Mucosa of stomach (tissue), 1 donor: Measurements from ENCODE around the gene SPIRE1.
"Not testable (repeated sequence)": the region's sequence is repeated elsewhere in the genome, so short reads cannot be mapped to it uniquely, and the experiment has no call there.

ENCODE experiments used
- H3K27me3 ChIP-seq: one replicate; pipeline ENCODE4 v1.7.0; 2013; ENCODE audit warnings: mild to moderate bottlenecking, low read length; ENCODE audit not compliant: control insufficient read depth, insufficient read depth
- H3K36me3 ChIP-seq: one replicate; pipeline ENCODE4 v1.7.0; 2013; ENCODE audit warnings: low read length; ENCODE audit not compliant: control insufficient read depth, insufficient read depth
- H3K4me1 ChIP-seq: one replicate; pipeline ENCODE4 v1.7.0; 2013; ENCODE audit warnings: mild to moderate bottlenecking, low read length; ENCODE audit not compliant: control insufficient read depth, insufficient read depth
- H3K4me3 ChIP-seq: one replicate; pipeline ENCODE4 v1.7.0; 2013; ENCODE audit warnings: low read length
- H3K9ac ChIP-seq: one replicate; pipeline ENCODE4 v1.7.0; 2013; ENCODE audit warnings: mild to moderate bottlenecking, low read length, moderate library complexity
- H3K9me3 ChIP-seq: one replicate; pipeline ENCODE4 v1.7.0; 2013; ENCODE audit warnings: mild to moderate bottlenecking, low read length, moderate library complexity; ENCODE audit not compliant: control insufficient read depth
- donor health status: Pancreatic carcinoma.

SPIRE1 gene

DNA sequence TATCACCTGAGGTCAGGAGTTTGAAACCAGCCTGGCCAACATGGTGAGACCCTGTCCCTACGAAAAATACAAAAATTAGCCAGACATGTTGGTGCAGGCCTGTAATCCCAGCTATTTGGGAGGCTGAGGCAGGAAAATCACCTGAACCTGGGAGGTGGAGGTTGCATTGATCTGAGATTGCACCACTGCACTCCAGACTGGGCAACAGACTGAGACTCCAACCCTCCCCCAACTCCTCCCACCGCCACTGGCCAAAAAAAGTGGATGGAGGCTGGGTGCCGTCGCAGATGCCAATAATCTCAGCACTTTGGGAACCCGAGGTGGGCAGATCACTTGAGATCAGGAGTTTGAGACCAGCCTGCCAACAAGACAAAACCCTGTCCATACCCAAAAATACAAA lies 10.1 kb upstream of the SPIRE1 start:
- Histone ChIP-seq H3K4me3 (no peak overlapping the region), H3K9ac (no peak overlapping the region), H3K4me1 (no peaks in the 10 kb centered on the region), H3K27me3 (no peaks in the 10 kb centered on the region), H3K9me3 (no peaks in the 10 kb centered on the region), H3K36me3 (no peaks in the 10 kb centered on the region)

DNA sequence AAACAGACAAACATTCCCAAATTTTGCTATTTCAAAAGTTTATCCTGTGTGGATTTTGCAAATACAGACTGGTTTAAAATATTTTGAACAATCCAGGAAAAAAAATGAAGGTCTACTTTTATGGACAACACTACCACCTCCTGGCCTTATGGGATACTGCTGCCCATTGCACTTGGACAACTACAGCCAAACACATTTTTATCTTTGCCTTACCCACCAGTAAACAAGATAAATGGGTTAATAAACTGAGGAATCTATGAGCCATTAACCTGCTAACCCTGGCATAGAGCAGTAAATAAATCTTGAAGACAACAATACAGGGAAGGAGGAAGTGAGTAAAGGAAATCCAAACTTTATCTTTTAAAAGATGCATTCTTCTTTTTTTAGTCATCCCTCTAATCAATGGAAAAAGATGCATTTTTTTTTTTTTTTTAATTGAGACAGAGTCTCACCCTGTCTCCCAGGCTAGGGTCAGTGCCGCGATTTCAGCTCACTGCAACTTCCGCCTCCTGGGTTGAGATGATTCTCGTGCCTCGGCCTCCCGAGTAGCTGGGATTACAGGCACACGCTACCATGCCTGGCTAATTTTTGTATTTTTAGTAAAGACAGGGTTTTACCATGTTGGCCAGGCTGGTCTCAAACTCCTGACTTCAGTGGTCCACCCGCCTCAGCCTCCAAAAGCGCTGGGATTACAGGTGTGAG lies 2.1 kb upstream of the SPIRE1 start:
- Histone ChIP-seq H3K27me3 (peaks cover 4% of the 10 kb centered on the region), H3K9ac (no peak overlapping the region), H3K4me3 (no peak overlapping the region), H3K4me1 (peaks cover 3% of the 10 kb centered on the region), H3K36me3 (no peaks in the 10 kb centered on the region), H3K9me3 (no peaks in the 10 kb centered on the region)

DNA sequence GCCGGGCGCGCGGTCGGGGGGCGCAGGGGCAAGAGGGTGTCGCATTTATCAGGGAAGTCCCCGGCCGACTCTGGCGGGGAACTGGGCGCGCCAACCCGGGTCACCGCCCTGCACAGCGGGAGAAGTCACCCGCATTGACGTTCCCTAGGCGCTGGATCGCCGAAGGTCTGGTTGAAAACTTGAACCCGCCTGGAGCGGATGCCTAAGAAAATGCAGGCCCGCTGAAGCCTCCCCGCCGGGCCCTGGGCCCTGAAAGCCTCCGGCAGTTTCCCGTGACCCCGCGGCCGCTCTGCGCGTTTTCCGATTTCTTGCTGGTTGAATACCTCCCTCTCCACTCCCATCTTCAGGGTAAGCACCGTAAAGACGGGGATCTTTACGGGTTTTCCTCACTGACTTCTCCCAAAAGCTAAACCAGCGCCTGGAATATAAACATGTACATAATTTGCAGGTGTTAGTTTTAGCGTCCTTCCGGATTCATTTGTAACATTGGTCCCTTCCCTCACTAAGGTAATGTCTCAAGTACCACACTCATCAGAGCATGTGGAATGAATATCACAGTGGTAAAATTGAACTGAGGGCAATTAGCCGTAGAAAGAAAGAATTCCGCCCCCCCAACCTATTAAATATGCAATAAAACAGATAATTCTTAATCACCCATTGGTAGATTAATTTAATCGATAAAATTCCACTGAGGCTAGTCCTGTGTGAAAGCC lies 675 bp upstream of the SPIRE1 start:
- Histone ChIP-seq H3K36me3 (no peaks in the 10 kb centered on the region), H3K4me3 (no peak overlapping the region), H3K4me1 (peaks cover 3% of the 10 kb centered on the region), H3K9me3 (no peaks in the 10 kb centered on the region), H3K9ac (peak overlapping the region; percentile 22), H3K27me3 (peaks cover 4% of the 10 kb centered on the region)

DNA sequence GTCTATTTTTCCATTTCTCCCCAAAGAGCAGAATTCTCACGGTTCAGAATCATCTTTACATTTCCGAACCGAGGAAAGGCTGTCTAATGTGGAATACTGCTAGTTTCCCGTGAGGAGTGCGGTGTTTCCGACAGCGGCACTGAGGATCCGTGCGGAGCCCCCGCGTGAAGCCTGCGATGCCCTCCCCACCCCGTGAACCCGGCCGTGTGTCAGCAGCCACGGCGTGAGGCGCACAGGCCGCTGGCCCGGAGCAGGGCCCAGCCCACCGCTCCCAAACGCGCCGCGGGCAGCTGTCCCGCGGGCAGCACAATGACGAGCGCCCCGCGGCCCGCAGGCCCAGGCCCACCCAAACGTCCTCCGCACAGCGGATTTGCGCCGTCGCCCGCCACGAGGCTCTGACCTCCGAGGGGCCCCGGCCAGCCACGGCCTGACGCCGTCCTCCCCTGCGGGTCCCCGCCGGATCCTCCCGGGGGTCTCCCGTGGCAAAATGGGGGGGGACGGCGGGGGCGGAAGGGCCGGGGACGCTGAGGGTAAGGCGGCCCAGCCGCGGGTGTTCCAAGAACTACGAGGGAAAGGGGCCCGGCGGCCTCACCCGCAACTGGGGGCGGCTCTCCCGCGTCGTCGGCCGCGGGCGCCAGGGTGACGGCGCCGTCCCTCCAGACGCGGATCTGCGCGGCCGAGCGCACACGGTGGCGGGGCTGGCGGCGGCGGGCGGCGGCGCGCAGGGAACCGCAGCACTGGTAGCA lies 796 bp downstream of the SPIRE1 start:
- Histone ChIP-seq H3K9me3 (no peaks in the 10 kb centered on the region), H3K9ac (peak overlapping the region; percentile 73), H3K36me3 (no peaks in the 10 kb centered on the region)

DNA sequence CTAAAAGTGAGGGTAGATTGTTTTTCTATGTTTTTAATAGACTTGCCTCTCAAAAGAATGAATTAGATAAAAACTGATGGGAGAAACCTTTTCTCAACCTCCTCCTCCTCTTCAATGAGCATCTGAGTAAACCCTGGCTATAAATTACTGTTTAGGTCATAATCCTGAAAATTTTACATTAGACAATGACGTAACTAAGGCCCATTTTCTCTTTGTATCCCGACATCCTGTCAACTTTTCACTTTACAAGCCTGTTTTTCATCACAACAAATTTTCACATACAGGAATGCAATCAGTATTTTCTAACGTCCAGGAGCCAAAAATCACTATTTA lies 1.3 kb downstream of the SPIRE1 start:
- Histone ChIP-seq H3K4me1 (peaks cover 3% of the 10 kb centered on the region), H3K36me3 (no peaks in the 10 kb centered on the region), H3K9ac (peak overlapping the region; percentile 73), H3K4me3 (no peak overlapping the region), H3K9me3 (no peaks in the 10 kb centered on the region), H3K27me3 (peaks cover 4% of the 10 kb centered on the region)

More for the DNA sequence above, 796 bp downstream of the SPIRE1 start:
- H3K4me3 ChIP-seq, result no peak overlapping the region
- H3K27me3 ChIP-seq, result peaks cover 4% of the 10 kb centered on the region
- H3K4me1 ChIP-seq, result peaks cover 3% of the 10 kb centered on the region

DNA sequence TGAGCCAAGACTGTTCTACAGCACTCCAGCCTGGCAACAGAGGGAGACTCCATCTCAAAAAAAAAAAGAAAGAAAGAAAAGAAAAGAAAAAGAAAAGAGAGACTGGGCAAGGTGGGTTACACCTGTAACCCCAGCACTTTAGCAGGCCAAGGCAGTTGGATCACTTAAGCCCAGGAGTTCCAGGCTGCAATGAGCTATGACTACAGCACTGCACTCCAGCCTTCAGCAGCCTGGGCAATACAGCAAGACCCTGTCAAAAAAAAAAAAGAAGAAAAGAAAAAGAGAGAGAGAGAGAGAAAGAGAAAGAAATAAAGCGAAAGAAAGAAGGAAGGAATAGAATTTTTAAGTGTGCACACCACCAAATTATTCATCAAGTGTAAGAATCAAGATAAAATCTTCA lies 2.9 kb downstream of the SPIRE1 start:
- Histone ChIP-seq H3K4me3 (no peak overlapping the region), H3K9ac (no peak overlapping the region), H3K36me3 (no peaks in the 10 kb centered on the region), H3K4me1 (peaks cover 3% of the 10 kb centered on the region), H3K27me3 (peaks cover 4% of the 10 kb centered on the region), H3K9me3 (no peaks in the 10 kb centered on the region)

DNA sequence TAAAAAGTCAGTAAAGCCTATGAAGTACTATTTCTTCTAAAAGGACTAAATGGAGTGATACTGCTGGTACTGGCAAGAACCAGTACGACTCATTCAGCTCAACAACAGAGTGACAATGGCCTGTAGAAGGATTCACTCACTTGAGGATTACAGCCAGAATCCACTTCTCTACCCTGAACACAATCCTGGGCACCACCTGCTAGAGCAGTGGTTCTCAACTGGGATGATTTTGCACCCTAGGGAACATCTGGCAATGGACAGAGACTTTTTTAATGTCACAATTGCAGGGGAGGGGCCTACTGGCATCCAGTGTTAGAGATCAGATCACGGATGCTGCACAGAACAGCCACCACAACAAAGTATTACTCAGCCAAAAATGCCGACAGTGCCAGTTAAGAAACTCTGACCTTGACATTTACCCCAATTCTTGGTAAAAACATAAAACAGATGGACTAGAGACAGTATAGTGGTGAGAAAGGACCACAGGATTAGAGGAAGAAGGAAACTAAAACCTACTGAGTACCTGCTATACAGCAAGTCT lies 5.0 kb downstream of the SPIRE1 start:
- Histone ChIP-seq H3K9me3 (no peaks in the 10 kb centered on the region), H3K4me3 (no peak overlapping the region), H3K36me3 (no peaks in the 10 kb centered on the region), H3K9ac (no peak overlapping the region), H3K27me3 (peaks cover 4% of the 10 kb centered on the region), H3K4me1 (peaks cover 3% of the 10 kb centered on the region)

DNA sequence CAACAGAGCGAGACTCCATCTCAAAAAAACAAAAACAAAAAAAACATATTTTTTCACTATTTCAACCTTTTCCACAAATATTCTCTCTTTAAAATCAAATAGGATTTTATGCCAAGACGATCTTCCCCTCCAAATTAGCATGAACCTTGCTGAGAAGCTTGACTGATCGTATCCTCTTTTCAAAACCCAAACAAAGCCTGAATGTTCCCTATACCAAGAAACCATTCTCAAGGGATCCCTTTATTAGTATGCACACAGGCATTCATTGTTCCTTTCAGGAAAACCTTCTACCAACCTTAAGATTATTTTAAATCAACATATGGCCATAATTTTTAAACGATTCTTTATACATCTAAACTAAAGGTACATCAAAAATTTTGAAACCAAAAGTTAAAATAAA lies 6.3 kb downstream of the SPIRE1 start:
- Histone ChIP-seq H3K36me3 (no peaks in the 10 kb centered on the region), H3K4me1 (no peaks in the 10 kb centered on the region), H3K27me3 (peaks cover 4% of the 10 kb centered on the region), H3K9ac (no peak overlapping the region), H3K4me3 (no peak overlapping the region), H3K9me3 (no peaks in the 10 kb centered on the region)

DNA sequence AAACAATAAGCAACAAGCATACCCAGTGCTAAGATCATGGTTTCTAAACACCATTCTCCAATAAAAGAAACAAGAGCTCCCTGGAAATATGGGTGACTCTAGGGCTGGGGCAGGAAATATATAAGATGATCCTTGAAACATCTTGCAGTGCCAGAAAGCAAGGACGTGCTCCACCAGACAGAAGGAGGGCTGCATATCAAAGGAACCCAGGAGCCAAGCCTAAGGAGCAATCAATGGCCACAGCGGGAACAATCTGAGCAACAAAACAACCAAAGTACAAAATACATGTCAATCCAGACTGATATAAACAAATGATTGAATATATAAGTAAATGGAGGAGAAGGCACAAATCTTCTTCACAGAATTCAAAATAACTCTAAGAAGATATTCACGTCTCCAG lies 10.1 kb downstream of the SPIRE1 start:
- Histone ChIP-seq H3K4me3 (no peak overlapping the region), H3K27me3 (no peaks in the 10 kb centered on the region), H3K36me3 (no peaks in the 10 kb centered on the region), H3K4me1 (no peaks in the 10 kb centered on the region), H3K9me3 (no peaks in the 10 kb centered on the region), H3K9ac (no peak overlapping the region)

DNA sequence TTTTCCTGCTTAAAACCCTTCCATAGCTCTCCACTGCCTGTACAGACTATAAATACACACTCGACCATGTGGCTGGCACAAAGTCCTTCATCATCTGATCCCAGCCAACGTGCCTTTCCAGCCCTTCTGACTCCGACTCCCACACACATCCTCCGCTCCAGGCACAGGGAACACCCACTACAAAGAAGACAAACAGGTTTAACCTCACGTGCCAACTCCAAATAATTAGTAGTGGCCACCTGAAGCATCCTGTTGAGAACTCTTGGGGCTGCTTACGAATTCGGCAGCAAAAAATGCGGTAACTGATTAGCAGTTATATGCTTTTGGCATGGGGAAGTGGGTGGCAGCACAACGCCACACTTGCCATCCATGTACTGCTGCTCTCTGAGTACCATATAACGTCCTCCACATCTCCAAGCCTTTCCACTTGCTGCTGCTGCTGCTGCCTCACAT lies 12.1 kb downstream of the SPIRE1 start:
- no peaks in the 10 kb centered on the region for H3K4me1 ChIP-seq
- no peaks in the 10 kb centered on the region for H3K36me3 ChIP-seq
- H3K4me3 ChIP-seq, result no peak overlapping the region
- H3K9me3 ChIP-seq, result no peaks in the 10 kb centered on the region
- no peaks in the 10 kb centered on the region for H3K27me3 ChIP-seq
- no peak overlapping the region for H3K9ac ChIP-seq

DNA sequence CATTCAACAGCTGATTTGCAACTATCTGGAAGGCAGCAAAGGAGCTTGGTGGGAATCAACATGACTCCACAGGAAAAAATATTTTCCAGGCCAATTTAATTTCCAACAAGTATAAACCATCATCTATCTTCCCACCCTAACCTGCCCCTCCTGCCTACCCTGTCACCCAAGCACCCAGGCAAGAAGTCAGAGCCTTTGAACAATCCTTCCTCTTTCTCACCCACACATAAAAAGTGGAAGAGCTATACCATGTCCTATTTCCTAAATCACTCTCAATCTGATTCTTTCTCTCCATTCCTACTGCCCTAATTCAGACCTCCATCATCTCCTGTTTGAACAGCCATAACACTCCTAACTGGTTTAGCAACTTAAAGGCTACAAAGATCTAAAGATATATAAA lies 12.7 kb downstream of the SPIRE1 start:
- H3K9ac ChIP-seq, result no peak overlapping the region
- no peaks in the 10 kb centered on the region for H3K9me3 ChIP-seq
- no peak overlapping the region for H3K4me3 ChIP-seq
- no peaks in the 10 kb centered on the region for H3K27me3 ChIP-seq
- no peaks in the 10 kb centered on the region for H3K36me3 ChIP-seq
- no peaks in the 10 kb centered on the region for H3K4me1 ChIP-seq

DNA sequence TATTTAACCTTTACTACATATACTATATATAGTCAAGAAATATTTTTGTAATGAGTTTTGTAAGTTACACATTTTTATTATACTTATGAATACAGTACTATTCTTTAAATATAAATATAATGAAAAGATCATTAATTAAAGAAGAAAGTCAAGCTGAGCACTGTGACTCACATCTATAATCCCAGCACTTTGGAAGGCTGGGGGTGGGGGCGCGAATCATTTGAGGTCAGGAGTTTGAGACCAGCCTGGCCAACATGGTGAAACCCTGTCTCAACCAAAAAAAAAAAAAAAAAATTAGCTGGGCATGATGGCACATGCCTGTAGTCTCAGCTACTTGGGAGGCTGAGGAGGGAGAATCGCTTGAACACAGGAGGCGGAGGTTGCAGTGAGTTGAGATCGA lies 14.2 kb downstream of the SPIRE1 start:
- not testable (repeated sequence) for H3K36me3 ChIP-seq, H3K9me3 ChIP-seq, H3K27me3 ChIP-seq, H3K4me3 ChIP-seq, H3K4me1 ChIP-seq, H3K9ac ChIP-seq
